ENCODE measurements around the gene GNE. TPM values are rescaled to one million over a fixed set of nuclear protein-coding genes. Genes with fewer than 3 reads are reported as not detected.

Gene GNE
- total RNA-seq, 1 donor from 2014 or later, result 25.2 TPM

DNA sequence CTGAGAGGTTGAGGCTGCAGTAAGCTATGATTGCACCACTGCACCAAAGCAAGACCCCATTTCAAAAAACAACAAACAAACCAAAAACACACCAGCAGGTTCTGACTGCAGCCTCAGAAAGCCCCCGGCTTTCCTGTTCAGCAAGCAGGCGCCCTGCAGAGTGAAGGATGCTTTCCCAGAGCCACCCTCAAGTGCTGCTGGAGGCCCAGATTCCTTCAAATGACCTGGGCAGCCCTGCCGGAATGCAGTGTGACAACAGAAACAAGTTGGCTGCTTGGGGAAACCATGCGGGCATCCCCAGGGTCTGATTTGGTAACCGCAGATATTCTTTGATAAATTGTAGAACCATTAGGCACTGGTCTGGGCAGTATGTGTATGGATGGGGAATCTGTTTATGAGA lies 35.7 kb upstream of the GNE start:
- no peak overlapping the region for H3K4me2 ChIP-seq
- no peak overlapping the region for H2AFZ ChIP-seq (replicated peaks)
- H3K27me3 ChIP-seq, result no peaks in the 10 kb centered on the region
- H3K79me2 ChIP-seq (ENCODE audit: low read depth), result no peaks in the 10 kb centered on the region
- Mint-ChIP-seq H3K9me3 (no peaks in the 10 kb centered on the region), H3K4me1 (peaks cover 10% of the 10 kb centered on the region), H3K36me3 (no peaks in the 10 kb centered on the region), H3K4me3 (no peak overlapping the region), H3K27ac (no peak overlapping the region), H3K27me3 (ENCODE audit: insufficient read depth, low read depth) (peaks cover 5% of the 10 kb centered on the region)
- no peaks in the 10 kb centered on the region for H4K20me1 ChIP-seq (ENCODE audit: low read depth)
- no peaks in the 10 kb centered on the region for H3K9me3 ChIP-seq (ENCODE audit: low read depth)
- no peak overlapping the region for H3K27ac ChIP-seq
- H3K4me3 ChIP-seq, result no peak overlapping the region
- TF ChIP-seq EZH2phosphoT487 (IDR thresholded peaks at IDR 0.05) (no peak), EZH2 (IDR thresholded peaks at IDR 0.05) (no peak)
- TF ChIP-seq, protein P1, sequence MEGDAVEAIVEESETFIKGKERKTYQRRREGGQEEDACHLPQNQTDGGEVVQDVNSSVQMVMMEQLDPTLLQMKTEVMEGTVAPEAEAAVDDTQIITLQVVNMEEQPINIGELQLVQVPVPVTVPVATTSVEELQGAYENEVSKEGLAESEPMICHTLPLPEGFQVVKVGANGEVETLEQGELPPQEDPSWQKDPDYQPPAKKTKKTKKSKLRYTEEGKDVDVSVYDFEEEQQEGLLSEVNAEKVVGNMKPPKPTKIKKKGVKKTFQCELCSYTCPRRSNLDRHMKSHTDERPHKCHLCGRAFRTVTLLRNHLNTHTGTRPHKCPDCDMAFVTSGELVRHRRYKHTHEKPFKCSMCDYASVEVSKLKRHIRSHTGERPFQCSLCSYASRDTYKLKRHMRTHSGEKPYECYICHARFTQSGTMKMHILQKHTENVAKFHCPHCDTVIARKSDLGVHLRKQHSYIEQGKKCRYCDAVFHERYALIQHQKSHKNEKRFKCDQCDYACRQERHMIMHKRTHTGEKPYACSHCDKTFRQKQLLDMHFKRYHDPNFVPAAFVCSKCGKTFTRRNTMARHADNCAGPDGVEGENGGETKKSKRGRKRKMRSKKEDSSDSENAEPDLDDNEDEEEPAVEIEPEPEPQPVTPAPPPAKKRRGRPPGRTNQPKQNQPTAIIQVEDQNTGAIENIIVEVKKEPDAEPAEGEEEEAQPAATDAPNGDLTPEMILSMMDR (IDR thresholded peaks at IDR 0.05), result no peak
- peaks cover 20% of the 10 kb centered on the region for H3K4me1 ChIP-seq
- no peak for DNase-seq (ENCODE audit: low spot score)
- no peak overlapping the region for H3K9ac ChIP-seq
- H3F3A ChIP-seq (ENCODE audit: low read depth), result peaks cover 3% of the 10 kb centered on the region
- H3K36me3 ChIP-seq, result no peaks in the 10 kb centered on the region

GRCh38 chr9:36293171-36293570 lies 34.9 kb upstream of the GNE start:
- Histone ChIP-seq H3K9ac (no peak overlapping the region), H3K79me2 (ENCODE audit: low read depth) (no peaks in the 10 kb centered on the region), H3K4me2 (no peak overlapping the region), H3K27ac (no peak overlapping the region), H2AFZ (replicated peaks) (no peak overlapping the region), H3K27me3 (no peaks in the 10 kb centered on the region), H3K36me3 (no peaks in the 10 kb centered on the region), H3K4me3 (no peak overlapping the region), H3F3A (ENCODE audit: low read depth) (peaks cover 3% of the 10 kb centered on the region), H3K4me1 (peaks cover 20% of the 10 kb centered on the region), H4K20me1 (ENCODE audit: low read depth) (no peaks in the 10 kb centered on the region), H3K9me3 (ENCODE audit: low read depth) (no peaks in the 10 kb centered on the region)
- no peak for DNase-seq (ENCODE audit: low spot score)
- Mint-ChIP-seq H3K9me3 (no peaks in the 10 kb centered on the region), H3K36me3 (no peaks in the 10 kb centered on the region), H3K4me3 (no peak overlapping the region), H3K27ac (peak overlapping the region; percentile 87), H3K4me1 (peaks cover 10% of the 10 kb centered on the region), H3K27me3 (ENCODE audit: insufficient read depth, low read depth) (peaks cover 5% of the 10 kb centered on the region)
- TF ChIP-seq EZH2 (IDR thresholded peaks at IDR 0.05), result no peak
- TF ChIP-seq EZH2phosphoT487 (IDR thresholded peaks at IDR 0.05), result no peak
- TF ChIP-seq, protein P1 (IDR thresholded peaks at IDR 0.05), result no peak

DNA sequence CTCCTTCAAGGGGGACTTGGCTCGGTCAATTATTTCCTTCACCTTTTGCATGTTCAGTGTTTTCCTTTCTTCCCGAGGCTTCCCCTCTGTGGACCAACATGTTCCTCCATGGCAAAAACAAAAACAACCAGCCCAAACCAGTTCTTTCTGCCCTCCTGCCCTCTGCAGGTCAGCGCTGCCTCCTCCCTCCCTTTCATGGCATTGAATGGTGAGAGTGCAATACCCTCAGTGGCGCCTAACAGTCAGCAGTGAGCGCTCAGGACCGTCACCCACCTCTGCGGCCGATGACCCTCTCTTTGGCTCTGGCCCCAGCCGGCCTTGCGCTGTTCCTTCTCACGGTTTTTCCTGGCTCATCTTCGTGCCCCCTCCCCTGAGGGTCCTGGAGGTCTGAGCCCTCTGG lies 34.4 kb upstream of the GNE start:
- Histone ChIP-seq H3K27ac (no peak overlapping the region), H3K4me1 (peaks cover 20% of the 10 kb centered on the region), H3F3A (ENCODE audit: low read depth) (peaks cover 3% of the 10 kb centered on the region), H3K36me3 (no peaks in the 10 kb centered on the region), H2AFZ (replicated peaks) (peak overlapping the region; percentile 63), H3K9ac (no peak overlapping the region), H3K4me3 (no peak overlapping the region), H3K27me3 (no peaks in the 10 kb centered on the region), H3K79me2 (ENCODE audit: low read depth) (no peaks in the 10 kb centered on the region), H4K20me1 (ENCODE audit: low read depth) (no peaks in the 10 kb centered on the region), H3K4me2 (no peak overlapping the region), H3K9me3 (ENCODE audit: low read depth) (no peaks in the 10 kb centered on the region)
- H3K27me3 Mint-ChIP-seq (ENCODE audit: insufficient read depth, low read depth), result peaks cover 5% of the 10 kb centered on the region
- peaks cover 10% of the 10 kb centered on the region for H3K4me1 Mint-ChIP-seq
- no peak for DNase-seq (ENCODE audit: low spot score)
- no peaks in the 10 kb centered on the region for H3K9me3 Mint-ChIP-seq
- TF ChIP-seq, protein P1 (IDR thresholded peaks at IDR 0.05), result no peak
- TF ChIP-seq EZH2 (IDR thresholded peaks at IDR 0.05) (no peak), EZH2phosphoT487 (IDR thresholded peaks at IDR 0.05) (no peak)
- no peak overlapping the region for H3K4me3 Mint-ChIP-seq
- no peaks in the 10 kb centered on the region for H3K36me3 Mint-ChIP-seq
- H3K27ac Mint-ChIP-seq, result peak overlapping the region; percentile 50

Measured in neural progenitor cell (in vitro differentiated cells).